ENCODE measurements around the gene FAM3D. TPM values are rescaled to one million over a fixed set of nuclear protein-coding genes. Genes with fewer than 3 reads are reported as not detected.

Gene FAM3D
- total RNA-seq, 2 donors from 2014 or later = 646 to 707 TPM

GRCh38 chr3:58630076-58630709, 36.4 kb downstream of the FAM3D start:
- Histone ChIP-seq H3K9ac (ENCODE audit: low read depth in 2 of 2, low read length in 2 of 2) (peak overlapping the region in 1 of 2 donors; percentile 59), H3K36me3 (no peaks in the 10 kb centered on the region), H3K27ac (peak overlapping the region; percentile 72), H3K9me3 (no peaks in the 10 kb centered on the region), H3K4me3 (no peak overlapping the region), H3K27me3 (no peaks in the 10 kb centered on the region), H3K4me1 (peaks cover 10% of the 10 kb centered on the region)
- intact Hi-C loops (cut with DNase I) = loop anchor here (10.0 kb wide), 1 partner anchor 295 kb away; the partner anchor contains the start of gene PXK
- peak; percentile 96 for TF ChIP-seq CTCF (IDR thresholded peaks at IDR 0.05)
- peak; percentile 91 for DNase-seq

- H3K4me3 ChIP-seq = no peak overlapping the region
- H3K9me3 ChIP-seq = no peaks in the 10 kb centered on the region
- no peak for DNase-seq
- intact Hi-C loops (cut with DNase I) = loop anchor here (5.0 to 10.0 kb wide), 2 partner anchors 57 to 295 kb away; partner anchors contain the start of gene PXK
- peak overlapping the region in 1 of 2 donors; percentile 59 for H3K9ac ChIP-seq (ENCODE audit: low read depth in 2 of 2, low read length in 2 of 2)
- H3K4me1 ChIP-seq = peaks cover 10% of the 10 kb centered on the region
- no peaks in the 10 kb centered on the region for H3K27me3 ChIP-seq
- no peaks in the 10 kb centered on the region for H3K36me3 ChIP-seq
- peak overlapping the region; percentile 72 for H3K27ac ChIP-seq
- no peak for TF ChIP-seq CTCF (IDR thresholded peaks at IDR 0.05)
These were observed 36.9 kb downstream of the FAM3D start for GRCh38 chr3:58629629-58630028.

- TF ChIP-seq CTCF (IDR thresholded peaks at IDR 0.05) = no peak
- intact Hi-C loops (cut with DNase I) = loop anchor here (5.0 kb wide), 1 partner anchor 57 kb away; no protein-coding TSS in a partner anchor
- Histone ChIP-seq H3K9ac (ENCODE audit: low read depth in 2 of 2, low read length in 2 of 2) (peak overlapping the region in 1 of 2 donors; percentile 65), H3K27ac (peak overlapping the region; percentile 72), H3K4me1 (peaks cover 10% of the 10 kb centered on the region), H3K4me3 (no peak overlapping the region), H3K27me3 (no peaks in the 10 kb centered on the region), H3K9me3 (no peaks in the 10 kb centered on the region), H3K36me3 (no peaks in the 10 kb centered on the region)
- peak; percentile 72 for DNase-seq
These were observed 37.6 kb downstream of the FAM3D start for GRCh38 chr3:58628823-58629562.

- Histone ChIP-seq H3K4me3 (no peak overlapping the region), H3K36me3 (no peaks in the 10 kb centered on the region), H3K27ac (peak overlapping the region; percentile 72), H3K9me3 (no peaks in the 10 kb centered on the region), H3K27me3 (no peaks in the 10 kb centered on the region), H3K4me1 (peaks cover 10% of the 10 kb centered on the region), H3K9ac (ENCODE audit: low read depth in 2 of 2, low read length in 2 of 2) (peak overlapping the region in 1 of 2 donors; percentile 65)
- no peak for TF ChIP-seq CTCF (IDR thresholded peaks at IDR 0.05)
- no peak for DNase-seq
- intact Hi-C loops (cut with DNase I) = loop anchor here (5.0 kb wide), 1 partner anchor 56 kb away; no protein-coding TSS in a partner anchor
These were observed 38.6 kb downstream of the FAM3D start for GRCh38 chr3:58627941-58628340.

- intact Hi-C loops (cut with DNase I) = loop anchor here (5.0 kb wide), 1 partner anchor 55 kb away; no protein-coding TSS in a partner anchor
- no peak for DNase-seq
These were observed 39.0 kb downstream of the FAM3D start for GRCh38 chr3:58627570-58627885.

More at GRCh38 chr3:58627570-58627885, 39.0 kb downstream of the FAM3D start:
- Histone ChIP-seq H3K27me3 (no peaks in the 10 kb centered on the region), H3K9ac (ENCODE audit: low read depth in 2 of 2, low read length in 2 of 2) (peak overlapping the region in 1 of 2 donors; percentile 65), H3K27ac (no peak overlapping the region), H3K9me3 (no peaks in the 10 kb centered on the region), H3K4me3 (no peak overlapping the region), H3K4me1 (peaks cover 10% of the 10 kb centered on the region), H3K36me3 (no peaks in the 10 kb centered on the region)
- no peak for TF ChIP-seq CTCF (IDR thresholded peaks at IDR 0.05)
